Activated T-cell treated with anti-CD3 and anti-CD28 coated beads for 1 hour (primary cell): Measurements from ENCODE around the gene USP46.

Source experiments
- DNase-seq: peaks from one replicate; pipeline ENCODE4 v3.0.0-alpha.2; 2020; ENCODE audit warnings: low read depth

Gene USP46

DNA sequence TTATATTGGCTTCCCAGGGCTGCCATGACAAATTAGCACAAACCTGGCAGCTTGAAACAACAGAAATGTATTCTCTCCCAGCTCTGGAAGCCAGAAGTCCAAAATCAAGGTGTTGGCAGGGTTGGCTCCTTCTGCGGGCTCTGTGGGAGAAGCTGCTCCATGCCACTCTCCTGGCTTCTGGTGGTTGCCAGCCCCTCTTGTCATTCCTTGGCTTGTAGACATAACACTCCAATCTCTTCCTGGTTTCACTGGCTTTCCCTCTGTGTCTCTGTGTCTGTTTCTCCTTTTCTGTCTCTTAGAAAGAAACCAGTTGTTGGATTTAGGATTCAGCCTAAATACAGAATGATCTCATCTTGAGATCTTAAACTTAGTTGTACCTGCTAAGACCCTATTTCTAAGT lies 85.5 kb downstream of the USP46 start:
- DNase-seq: no peak

GRCh38 chr4:52572936-52573485 lies 86.1 kb downstream of the USP46 start:
- no peak for DNase-seq

- no peak for DNase-seq
Observed at GRCh38 chr4:52568351-52568750, 90.8 kb downstream of the USP46 start.

GRCh38 chr4:52566136-52567031 lies 92.7 kb downstream of the USP46 start:
- DNase-seq: no peak

GRCh38 chr4:52560844-52561280 lies 98.2 kb downstream of the USP46 start:
- DNase-seq: no peak

GRCh38 chr4:52555356-52555716 lies 103.8 kb downstream of the USP46 start:
- DNase-seq: no peak

GRCh38 chr4:52554612-52555355 lies 104.3 kb downstream of the USP46 start:
- DNase-seq: no peak

- DNase-seq: no peak
Observed at GRCh38 chr4:52552778-52553177, 106.3 kb downstream of the USP46 start.

GRCh38 chr4:52551487-52551886 lies 107.6 kb downstream of the USP46 start:
- DNase-seq: no peak

- DNase-seq: no peak
Observed at GRCh38 chr4:52550186-52550585, 108.9 kb downstream of the USP46 start.

DNA sequence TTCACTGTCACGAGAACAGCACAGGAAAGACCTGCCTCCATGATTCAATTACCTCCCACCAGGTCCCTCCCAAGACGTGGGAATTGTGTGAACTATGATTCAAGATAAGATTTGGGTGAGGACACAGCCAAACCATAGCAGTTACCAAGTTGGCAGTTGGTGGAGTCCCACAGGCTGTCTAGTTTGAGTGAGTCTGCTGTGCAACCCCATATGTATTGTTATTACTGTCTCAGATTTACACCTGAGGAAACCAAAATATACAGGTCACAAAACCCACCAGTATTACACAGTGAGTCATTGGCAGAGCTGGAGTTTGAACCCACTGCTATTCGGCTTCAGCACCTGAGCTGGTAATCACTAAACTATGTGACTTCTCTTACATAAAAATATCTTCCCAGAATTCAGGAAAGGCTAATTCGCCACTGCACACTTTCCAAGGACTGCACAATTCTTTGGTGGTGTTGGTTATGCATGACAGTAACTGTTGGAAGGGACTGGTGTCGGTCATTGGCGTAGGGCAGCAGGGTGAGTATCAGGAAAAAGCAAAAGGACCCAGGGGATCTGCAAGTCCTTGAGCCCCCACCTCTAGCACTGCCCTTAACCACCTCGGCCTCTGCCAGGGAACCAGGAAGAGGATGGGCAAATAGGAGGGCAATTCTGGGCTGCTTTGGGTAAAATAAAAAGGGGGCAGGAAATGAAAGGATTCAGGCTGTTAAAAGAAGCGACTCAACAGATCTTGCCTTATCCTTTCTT lies 110.1 kb downstream of the USP46 start:
- DNase-seq: no peak

DNA sequence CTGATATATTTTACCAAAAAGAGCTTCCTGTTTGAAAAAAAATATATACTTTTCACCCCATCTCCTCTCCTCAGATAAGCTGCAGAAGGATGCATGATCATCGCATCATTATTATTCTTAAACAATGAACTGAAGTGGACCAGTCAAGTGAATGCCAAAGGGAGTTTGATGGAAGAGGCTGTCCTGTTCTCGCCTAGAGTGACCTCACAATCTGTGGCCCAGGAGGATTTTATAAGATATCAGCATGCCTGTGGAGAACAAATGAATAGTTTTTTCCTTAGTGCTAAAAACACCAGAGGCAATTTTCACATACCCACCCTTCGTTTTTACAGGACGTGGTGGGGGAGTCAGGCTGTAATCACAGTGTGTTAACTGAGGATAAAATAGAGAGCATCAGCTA lies 112.7 kb downstream of the USP46 start:
- DNase-seq: no peak

GRCh38 chr4:52545099-52546069 lies 113.7 kb downstream of the USP46 start:
- peak; percentile 41 for DNase-seq
